Neutrophil (primary cell): ENCODE results near the gene ERCC6.

Experiments used
- H3K27ac ChIP-seq: fragments of 200-600 bp; sonication (generic); 2 replicates; pipeline ENCODE4 v1.5.1; 2016; ENCODE audit warnings: mild to moderate bottlenecking, moderate library complexity
- H3K27me3 ChIP-seq: fragments of 200-600 bp; sonication (generic); 2 replicates; pipeline ENCODE4 v1.6.0; 2016; ENCODE audit warnings: mild to moderate bottlenecking
- H3K36me3 ChIP-seq: fragments of 200-600 bp; sonication (generic); 2 replicates; pipeline ENCODE4 v1.5.1; 2017
- H3K4me1 ChIP-seq, 2 experiments: fragments of 200-600 bp in 1 of 2; sonication (generic) in 1 of 2; 1 replicate in 1 of 2; 2 replicates in 1 of 2; pipeline versions ENCODE4 v1.5.1 to v1.6.1; 2013 to 2016; ENCODE audit warnings: low read depth in 1 of 2, low read length in 1 of 2, mild to moderate bottlenecking in 1 of 2, moderate library complexity in 1 of 2; ENCODE audit not compliant: control insufficient read depth in 1 of 2, insufficient read depth in 1 of 2
- H3K4me3 ChIP-seq, 2 experiments: fragments of 200-600 bp in 1 of 2; sonication (generic) in 1 of 2; 1 replicate in 1 of 2; 2 replicates in 1 of 2; pipeline ENCODE4 v1.5.1; 2013 to 2016; ENCODE audit warnings: low read depth in 1 of 2, low read length in 1 of 2, mild to moderate bottlenecking in 1 of 2, moderate library complexity in 1 of 2
- H3K9me3 ChIP-seq: fragments of 200-600 bp; sonication (generic); 2 replicates; pipeline ENCODE4 v1.5.1; 2016
- TF ChIP-seq, protein P1 (sequence below): fragments of 200-600 bp; sonication (generic); IDR thresholded peaks from 2 replicates; pipeline ENCODE4 v1.5.1; 2016; ENCODE audit warnings: antibody characterized with exemption

ERCC6 gene

DNA sequence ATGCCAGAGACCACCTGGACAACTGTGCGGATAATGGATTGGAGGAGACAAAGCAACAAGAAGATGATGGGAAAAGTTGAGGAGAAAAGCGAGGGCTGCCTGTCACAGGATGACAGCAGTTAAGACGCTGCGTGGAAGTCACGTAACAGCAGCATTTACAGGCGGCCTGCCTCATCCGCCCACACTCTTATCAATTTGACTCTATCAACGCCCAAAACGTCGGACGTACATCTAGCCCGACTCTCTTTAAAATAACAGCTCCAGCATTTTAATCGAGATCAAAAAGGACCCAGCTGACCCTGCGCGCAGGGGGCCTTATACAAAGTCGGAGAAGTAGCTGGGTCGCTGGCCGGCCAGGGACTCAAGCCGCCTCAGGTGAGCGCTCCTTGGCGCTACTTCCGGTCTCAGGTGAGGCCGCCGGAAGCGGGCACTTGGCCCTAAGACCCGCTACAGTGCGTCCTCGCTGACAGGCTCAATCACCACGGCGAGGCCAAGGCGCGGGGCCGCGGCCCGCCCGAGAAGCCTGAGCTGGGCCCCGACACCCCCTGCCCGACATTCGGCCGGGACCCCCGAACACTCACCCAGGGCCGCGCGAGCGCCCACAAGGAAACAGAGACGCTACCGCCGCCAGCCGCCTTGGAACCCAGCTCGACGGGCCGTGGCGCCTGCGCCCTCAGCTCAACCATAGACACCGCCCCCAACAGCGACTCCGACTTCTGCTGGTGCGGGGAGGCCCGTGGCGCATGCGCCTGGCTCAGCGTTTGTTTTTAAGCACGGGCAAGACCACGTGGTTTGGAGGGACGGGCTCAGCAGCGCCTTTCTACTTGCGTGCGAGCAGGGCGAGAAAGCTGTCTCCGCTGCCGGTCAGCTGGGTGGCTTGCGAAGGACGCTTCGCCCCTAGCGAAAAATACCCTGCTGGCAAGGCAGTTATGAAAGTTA is at the start of gene ERCC6:
TSS of gene ERCC6 (minus strand) at position 741 of the 939 bp plus-strand sequence.
- no peaks in the 10 kb centered on the region for H3K9me3 ChIP-seq
- H3K36me3 ChIP-seq = no peaks in the 10 kb centered on the region
- peaks cover 26 to 34% of the 10 kb centered on the region in 2 experiments for H3K4me1 ChIP-seq
- peaks cover 15% of the 10 kb centered on the region for H3K27me3 ChIP-seq
- H3K4me3 ChIP-seq = peak within 1 kb of the TSS; percentile 85 to 93
- H3K27ac ChIP-seq = peak within 1 kb of the TSS; percentile 94
- TF ChIP-seq, protein P1, sequence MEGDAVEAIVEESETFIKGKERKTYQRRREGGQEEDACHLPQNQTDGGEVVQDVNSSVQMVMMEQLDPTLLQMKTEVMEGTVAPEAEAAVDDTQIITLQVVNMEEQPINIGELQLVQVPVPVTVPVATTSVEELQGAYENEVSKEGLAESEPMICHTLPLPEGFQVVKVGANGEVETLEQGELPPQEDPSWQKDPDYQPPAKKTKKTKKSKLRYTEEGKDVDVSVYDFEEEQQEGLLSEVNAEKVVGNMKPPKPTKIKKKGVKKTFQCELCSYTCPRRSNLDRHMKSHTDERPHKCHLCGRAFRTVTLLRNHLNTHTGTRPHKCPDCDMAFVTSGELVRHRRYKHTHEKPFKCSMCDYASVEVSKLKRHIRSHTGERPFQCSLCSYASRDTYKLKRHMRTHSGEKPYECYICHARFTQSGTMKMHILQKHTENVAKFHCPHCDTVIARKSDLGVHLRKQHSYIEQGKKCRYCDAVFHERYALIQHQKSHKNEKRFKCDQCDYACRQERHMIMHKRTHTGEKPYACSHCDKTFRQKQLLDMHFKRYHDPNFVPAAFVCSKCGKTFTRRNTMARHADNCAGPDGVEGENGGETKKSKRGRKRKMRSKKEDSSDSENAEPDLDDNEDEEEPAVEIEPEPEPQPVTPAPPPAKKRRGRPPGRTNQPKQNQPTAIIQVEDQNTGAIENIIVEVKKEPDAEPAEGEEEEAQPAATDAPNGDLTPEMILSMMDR = peak; percentile 39

DNA sequence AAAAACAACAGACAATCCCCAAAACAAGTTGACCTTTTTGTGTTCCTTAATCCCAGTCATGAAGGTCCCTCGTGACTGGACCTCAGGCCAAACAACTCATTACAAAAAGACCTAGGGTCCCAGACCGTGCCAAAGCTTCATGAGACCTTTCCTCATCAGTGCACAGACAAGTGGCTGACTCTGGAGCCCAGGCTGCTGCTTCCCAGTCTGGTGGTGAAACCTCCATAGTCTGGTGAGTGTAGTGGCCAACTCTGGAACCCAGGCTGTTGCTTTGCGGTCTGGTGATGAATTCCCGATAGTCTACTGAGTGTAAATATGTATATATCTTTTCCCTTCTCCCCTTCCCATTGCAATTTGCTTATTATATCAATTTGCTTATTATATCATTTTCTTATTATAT is 49.1 kb upstream of the ERCC6 start:
- H3K36me3 ChIP-seq = no peaks in the 10 kb centered on the region
- H3K4me1 ChIP-seq = no peaks in the 10 kb centered on the region
- no peaks in the 10 kb centered on the region for H3K9me3 ChIP-seq
- no peak overlapping the region for H3K4me3 ChIP-seq
- TF ChIP-seq, protein P1 = no peak
- H3K27me3 ChIP-seq = peaks cover 20% of the 10 kb centered on the region
- H3K27ac ChIP-seq = no peak overlapping the region

DNA sequence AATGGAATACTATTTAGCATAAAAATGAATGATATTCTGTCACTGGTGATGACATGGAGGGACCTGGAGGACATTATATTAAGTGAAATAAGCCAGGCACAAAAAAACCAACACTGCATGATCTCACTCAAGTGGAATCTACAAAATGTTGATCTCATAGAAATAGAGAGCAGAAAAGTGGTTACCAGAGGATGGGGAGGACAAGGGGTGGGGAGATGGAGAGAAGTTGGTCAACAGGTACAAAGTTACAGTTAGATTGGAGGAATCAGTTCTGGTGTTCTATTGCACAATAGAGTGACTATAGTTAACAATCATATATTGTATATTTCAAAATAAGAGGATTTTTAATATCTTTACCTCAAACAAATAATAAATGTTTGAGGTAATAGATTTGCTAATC is 46.5 kb upstream of the ERCC6 start:
- Histone ChIP-seq H3K4me3 (no peak overlapping the region), H3K27me3 (peaks cover 42% of the 10 kb centered on the region), H3K36me3 (no peaks in the 10 kb centered on the region), H3K4me1 (no peaks in the 10 kb centered on the region), H3K27ac (no peak overlapping the region), H3K9me3 (no peaks in the 10 kb centered on the region)
- TF ChIP-seq, protein P1 = no peak

DNA sequence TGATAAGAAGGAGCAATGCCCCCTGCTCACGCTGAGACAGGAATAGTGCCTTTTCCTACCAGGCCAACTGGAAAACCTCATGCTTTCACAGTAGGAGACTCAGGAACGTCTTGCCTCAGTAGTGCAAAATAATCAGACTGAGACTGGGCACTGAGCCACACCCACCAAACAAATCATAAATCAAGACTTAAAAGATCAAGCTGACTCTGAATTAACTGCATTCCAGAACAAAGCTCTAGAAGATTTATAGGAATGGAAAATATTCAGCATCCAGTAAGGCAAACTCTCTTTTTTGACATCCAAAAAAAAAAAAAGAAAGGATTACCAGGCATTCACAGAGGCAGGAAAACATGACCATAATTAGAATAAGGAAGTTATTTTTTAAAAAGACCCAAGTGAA is 40.7 kb upstream of the ERCC6 start:
- no peaks in the 10 kb centered on the region for H3K4me1 ChIP-seq

DNA sequence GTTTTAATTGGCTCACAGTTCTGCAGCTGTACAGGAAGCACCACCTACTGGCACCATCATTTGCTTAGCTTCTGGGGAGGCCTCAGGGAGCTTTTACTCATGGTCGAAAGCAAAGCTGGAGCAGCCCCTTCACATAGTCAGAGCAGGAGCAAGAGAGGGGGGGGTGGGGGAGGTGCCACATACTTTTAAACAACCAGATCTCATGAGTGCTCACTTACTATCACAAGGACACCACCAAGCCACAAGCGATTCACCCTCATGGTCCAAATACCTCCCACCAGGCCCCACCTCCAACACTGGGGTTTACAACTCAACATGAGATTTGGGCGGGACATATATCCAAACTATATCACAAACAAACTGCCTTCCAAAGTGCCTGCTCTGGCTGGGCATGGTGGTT is 39.5 kb upstream of the ERCC6 start:
- Histone ChIP-seq H3K27ac (no peak overlapping the region), H3K27me3 (peaks cover 26% of the 10 kb centered on the region), H3K36me3 (no peaks in the 10 kb centered on the region), H3K9me3 (no peaks in the 10 kb centered on the region), H3K4me1 (no peaks in the 10 kb centered on the region), H3K4me3 (no peak overlapping the region)
- TF ChIP-seq, protein P1 = no peak

More for the DNA sequence above, 40.7 kb upstream of the ERCC6 start:
- Histone ChIP-seq H3K27me3 (peaks cover 26% of the 10 kb centered on the region), H3K27ac (no peak overlapping the region), H3K36me3 (no peaks in the 10 kb centered on the region), H3K9me3 (no peaks in the 10 kb centered on the region), H3K4me3 (no peak overlapping the region)
- TF ChIP-seq, protein P1 = no peak
